Breast epithelium (tissue), 3 donors: ENCODE data around the gene TBC1D22B.

Source experiments
- POLR2A ChIP-seq: fragments of 450-650 bp; IDR thresholded peaks from one replicate; pipeline ENCODE4 v1.6.1; 2016; ENCODE audit warnings: antibody characterized with exemption, mild to moderate bottlenecking, moderate library complexity
- POLR2AphosphoS5 ChIP-seq, 3 donors: sonication (generic); formaldehyde crosslinking; IDR thresholded peaks; one replicate each; pipeline ENCODE4 v1.6.1; 2017; ENCODE audit warnings: antibody characterized with exemption in 3 of 3
- TF ChIP-seq, protein P1 (sequence below), 3 donors: fragments of 450-650 bp; IDR thresholded peaks; one replicate each; pipeline ENCODE4 v1.5.1; 2016 to 2017; ENCODE audit warnings: antibody characterized with exemption in 3 of 3, mild to moderate bottlenecking in 3 of 3, moderate library complexity in 3 of 3

DNA sequence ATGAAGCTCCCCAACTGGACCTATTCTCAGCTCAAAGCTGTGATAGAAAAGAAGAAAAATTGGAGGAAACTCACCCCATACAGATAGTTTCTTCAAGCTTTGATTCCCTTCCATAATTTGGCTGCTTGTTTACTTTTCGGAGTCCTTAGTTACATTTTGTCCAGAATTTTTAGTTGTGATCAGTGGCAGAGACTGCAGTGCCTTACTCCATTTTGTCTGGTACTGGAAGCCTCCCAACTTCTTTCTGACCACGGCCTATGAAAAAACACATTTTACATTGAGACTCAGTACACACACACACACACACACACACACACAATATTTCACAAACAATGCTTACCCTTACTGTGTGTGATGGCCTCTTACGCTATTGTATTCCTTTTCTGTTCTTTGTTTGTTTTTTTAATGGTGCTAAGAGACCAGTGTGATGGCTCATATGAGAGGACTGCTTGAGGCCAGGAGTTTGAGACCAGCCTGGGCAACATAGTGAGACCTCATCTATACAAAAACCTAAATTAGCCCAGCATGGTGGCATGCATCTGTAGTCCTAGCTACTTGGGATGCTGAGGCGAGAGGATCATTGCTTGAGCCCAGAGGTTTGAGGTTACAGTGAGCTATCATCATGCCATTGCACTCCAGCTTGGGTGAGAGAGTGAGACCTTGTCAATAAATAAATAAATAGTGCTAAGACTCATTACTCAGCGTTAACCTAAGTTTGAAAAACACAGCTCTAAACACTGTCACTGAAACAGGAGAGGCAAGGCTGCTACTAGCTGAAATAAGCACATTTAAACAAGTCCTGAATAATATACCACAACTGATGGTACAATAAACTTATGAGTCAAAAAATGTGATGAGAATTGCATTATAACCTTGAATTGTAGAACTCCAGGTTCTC is 82.4 kb downstream of the TBC1D22B start:
- TF ChIP-seq, protein P1, sequence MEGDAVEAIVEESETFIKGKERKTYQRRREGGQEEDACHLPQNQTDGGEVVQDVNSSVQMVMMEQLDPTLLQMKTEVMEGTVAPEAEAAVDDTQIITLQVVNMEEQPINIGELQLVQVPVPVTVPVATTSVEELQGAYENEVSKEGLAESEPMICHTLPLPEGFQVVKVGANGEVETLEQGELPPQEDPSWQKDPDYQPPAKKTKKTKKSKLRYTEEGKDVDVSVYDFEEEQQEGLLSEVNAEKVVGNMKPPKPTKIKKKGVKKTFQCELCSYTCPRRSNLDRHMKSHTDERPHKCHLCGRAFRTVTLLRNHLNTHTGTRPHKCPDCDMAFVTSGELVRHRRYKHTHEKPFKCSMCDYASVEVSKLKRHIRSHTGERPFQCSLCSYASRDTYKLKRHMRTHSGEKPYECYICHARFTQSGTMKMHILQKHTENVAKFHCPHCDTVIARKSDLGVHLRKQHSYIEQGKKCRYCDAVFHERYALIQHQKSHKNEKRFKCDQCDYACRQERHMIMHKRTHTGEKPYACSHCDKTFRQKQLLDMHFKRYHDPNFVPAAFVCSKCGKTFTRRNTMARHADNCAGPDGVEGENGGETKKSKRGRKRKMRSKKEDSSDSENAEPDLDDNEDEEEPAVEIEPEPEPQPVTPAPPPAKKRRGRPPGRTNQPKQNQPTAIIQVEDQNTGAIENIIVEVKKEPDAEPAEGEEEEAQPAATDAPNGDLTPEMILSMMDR (IDR thresholded peaks at IDR 0.05), result no peak
- no peak for TF ChIP-seq POLR2A
- no peak for TF ChIP-seq POLR2AphosphoS5 (IDR thresholded peaks at IDR 0.05)
